ENCODE results near the gene HNRNPUL1.

DNA sequence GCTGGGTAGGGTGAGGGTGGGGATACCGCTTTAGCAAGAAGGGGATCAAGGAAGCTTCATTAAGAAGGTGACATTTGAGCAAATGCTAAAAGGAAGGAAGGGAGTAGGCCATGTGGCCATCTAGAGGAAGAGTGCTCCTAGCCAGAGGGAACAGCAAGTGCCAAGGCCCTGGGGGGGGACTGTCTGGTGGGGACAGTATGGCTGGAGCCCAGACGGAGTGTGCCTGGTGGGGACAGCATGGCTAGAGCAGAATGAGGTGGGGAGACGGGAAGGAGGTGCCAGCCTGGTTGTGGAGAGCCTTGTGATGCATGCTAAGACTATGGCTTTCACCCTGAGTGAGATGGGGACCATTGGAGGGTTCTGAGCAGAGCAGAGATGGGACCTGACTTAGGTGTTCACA, 91.6 kb downstream of the HNRNPUL1 start:
- TF ChIP-seq, protein P1, sequence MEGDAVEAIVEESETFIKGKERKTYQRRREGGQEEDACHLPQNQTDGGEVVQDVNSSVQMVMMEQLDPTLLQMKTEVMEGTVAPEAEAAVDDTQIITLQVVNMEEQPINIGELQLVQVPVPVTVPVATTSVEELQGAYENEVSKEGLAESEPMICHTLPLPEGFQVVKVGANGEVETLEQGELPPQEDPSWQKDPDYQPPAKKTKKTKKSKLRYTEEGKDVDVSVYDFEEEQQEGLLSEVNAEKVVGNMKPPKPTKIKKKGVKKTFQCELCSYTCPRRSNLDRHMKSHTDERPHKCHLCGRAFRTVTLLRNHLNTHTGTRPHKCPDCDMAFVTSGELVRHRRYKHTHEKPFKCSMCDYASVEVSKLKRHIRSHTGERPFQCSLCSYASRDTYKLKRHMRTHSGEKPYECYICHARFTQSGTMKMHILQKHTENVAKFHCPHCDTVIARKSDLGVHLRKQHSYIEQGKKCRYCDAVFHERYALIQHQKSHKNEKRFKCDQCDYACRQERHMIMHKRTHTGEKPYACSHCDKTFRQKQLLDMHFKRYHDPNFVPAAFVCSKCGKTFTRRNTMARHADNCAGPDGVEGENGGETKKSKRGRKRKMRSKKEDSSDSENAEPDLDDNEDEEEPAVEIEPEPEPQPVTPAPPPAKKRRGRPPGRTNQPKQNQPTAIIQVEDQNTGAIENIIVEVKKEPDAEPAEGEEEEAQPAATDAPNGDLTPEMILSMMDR (IDR thresholded peaks at IDR 0.05), result no peak
- TF ChIP-seq EZH2 (IDR thresholded peaks at IDR 0.05), result no peak
- TF ChIP-seq EZH2phosphoT487 (IDR thresholded peaks at IDR 0.05), result no peak
